WI38 (cell line): ENCODE data around the gene GPR32.
A peak's percentile ranks its signal among the peaks of the same experiment; 100 is the strongest.

Experiments
- H3K4me3 ChIP-seq: 2 replicates; pipeline ENCODE4 v1.5.1; 2011; ENCODE audit warnings: low read depth, mild to moderate bottlenecking, control low read depth, low read length
- TF ChIP-seq, protein P1 (sequence below): IDR thresholded peaks from 2 replicates; pipeline ENCODE4 v1.5.1; 2012; ENCODE audit warnings: low read depth, mild to moderate bottlenecking, control low read depth, low read length

GPR32 gene

DNA sequence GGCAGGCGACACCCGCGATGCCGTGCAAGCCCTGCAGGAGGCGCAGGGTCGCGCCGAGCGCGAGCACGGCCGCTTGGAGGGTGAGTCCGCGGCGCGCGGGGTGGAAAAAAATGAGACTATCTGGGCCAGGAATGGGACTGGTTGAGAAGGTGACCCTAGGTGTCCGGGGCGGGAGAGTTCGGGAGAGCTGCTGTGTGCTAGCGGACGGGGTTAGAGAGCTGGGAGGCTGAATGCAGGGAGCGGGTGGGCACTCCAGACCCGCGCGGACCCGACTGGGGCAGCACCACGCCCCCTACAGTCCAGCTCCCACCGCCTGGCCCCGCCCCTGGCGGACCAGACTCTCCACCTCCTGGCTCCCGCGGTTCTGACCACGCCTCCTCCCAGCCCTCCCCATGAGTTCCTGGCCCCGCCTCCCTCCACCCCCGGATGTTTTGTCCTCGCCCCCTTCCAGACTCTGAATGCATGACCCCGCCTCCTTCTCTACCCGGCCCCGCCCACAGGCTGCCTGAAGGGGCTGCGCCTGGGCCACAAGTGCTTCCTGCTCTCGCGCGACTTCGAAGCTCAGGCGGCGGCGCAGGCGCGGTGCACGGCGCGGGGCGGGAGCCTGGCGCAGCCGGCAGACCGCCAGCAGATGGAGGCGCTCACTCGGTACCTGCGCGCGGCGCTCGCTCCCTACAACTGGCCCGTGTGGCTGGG is 45.6 kb upstream of the GPR32 start:
- H3K4me3 ChIP-seq: peak overlapping the region; percentile 72
- TF ChIP-seq, protein P1, sequence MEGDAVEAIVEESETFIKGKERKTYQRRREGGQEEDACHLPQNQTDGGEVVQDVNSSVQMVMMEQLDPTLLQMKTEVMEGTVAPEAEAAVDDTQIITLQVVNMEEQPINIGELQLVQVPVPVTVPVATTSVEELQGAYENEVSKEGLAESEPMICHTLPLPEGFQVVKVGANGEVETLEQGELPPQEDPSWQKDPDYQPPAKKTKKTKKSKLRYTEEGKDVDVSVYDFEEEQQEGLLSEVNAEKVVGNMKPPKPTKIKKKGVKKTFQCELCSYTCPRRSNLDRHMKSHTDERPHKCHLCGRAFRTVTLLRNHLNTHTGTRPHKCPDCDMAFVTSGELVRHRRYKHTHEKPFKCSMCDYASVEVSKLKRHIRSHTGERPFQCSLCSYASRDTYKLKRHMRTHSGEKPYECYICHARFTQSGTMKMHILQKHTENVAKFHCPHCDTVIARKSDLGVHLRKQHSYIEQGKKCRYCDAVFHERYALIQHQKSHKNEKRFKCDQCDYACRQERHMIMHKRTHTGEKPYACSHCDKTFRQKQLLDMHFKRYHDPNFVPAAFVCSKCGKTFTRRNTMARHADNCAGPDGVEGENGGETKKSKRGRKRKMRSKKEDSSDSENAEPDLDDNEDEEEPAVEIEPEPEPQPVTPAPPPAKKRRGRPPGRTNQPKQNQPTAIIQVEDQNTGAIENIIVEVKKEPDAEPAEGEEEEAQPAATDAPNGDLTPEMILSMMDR: peak; percentile 96

DNA sequence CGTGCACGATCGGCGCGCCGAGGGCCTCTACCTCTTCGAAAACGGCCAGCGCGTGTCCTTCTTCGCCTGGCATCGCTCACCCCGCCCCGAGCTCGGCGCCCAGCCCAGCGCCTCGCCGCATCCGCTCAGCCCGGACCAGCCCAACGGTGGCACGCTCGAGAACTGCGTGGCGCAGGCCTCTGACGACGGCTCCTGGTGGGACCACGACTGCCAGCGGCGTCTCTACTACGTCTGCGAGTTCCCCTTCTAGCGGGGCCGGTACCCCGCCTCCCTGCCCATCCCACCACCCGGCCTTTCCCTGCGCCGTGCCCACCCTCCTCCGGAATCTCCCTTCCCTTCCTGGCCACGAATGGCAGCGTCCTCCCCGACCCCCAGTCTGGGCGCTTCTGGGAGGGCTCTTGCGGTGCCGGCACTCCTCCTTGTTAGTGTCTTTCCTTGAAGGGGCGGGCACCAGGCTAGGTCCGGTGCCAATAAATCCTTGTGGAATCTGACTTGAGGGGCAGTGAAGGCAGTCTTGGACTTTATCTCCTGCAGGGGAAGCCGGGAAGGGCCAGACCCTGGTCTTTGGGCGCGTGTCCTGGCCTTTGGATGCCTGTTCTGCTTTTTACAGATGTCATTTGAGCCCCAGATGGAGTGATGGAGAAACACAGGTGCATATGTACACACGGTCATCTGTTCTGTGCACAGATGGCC is 44.9 kb upstream of the GPR32 start:
- H3K4me3 ChIP-seq: peak overlapping the region; percentile 72

DNA sequence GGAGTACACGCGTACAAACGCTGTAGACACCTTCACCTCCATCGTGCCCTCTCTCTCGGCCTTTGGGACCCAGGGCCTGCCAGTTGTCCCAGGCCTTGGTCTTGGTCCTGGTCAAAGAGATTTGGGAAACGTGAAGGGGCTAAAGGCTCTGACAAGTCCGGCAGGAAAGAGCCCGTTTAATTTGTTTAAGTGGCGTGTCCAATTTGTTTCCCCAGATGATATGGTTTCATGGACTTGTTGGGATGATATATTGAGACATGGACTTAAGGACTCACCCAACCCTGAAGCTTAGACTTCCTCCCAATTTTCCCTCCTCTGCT is 44.4 kb upstream of the GPR32 start:
- H3K4me3 ChIP-seq: peak overlapping the region; percentile 72
- TF ChIP-seq, protein P1: no peak

More for the DNA sequence above, 44.9 kb upstream of the GPR32 start:
- TF ChIP-seq, protein P1: no peak

DNA sequence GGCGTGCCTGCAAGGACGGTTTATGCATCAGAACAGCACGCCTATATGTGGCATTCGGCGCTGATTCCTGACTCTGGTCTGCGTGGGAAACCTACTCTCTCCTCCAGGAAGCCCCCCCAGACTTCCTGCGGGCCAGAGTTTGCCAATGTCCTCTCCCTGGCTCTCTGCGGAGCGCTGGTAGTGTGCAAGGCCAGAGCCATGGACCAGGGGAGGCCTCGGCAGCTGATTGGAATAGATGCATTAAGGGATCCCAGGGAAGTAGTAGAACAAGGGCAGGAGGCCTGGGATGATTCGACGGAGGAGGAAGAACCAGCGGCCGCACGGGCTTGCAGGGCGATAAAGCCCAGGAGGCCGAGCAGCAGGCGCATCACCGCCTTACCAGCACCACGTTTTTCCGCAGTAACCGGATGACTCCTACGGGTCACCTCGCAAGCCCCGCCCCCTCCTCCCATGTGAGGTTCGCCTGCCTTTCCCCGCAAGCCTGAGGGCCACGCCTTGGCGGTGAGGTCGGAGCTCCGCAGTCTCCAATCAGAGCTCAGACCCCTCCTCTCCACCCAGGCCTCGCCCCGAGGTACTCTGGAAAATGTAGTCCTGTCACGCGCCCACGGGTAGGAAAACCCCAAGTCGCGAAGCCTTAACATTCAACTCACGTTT is 42.1 kb upstream of the GPR32 start:
- H3K4me3 ChIP-seq: no peak overlapping the region
- TF ChIP-seq, protein P1: no peak

DNA sequence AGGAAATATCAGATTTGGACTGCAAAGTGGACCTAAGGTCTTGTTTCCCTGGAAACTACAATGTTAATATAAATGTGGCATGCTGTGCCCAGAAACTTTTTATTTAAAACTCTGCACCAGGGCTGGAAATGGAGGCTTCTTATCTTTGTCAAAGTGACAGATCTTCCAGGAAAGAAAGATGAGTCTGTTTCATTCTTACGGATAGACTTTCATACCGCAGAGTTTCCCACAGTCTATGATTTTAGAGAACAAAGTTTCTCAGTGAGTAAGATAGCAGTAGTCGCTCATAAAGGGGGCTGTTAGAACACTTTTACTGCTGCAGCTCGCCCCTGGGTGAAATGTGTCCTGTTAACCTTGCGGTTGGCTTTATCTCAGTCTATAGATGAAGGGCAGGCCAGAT is 40.4 kb upstream of the GPR32 start:
- no peak overlapping the region for H3K4me3 ChIP-seq
- TF ChIP-seq, protein P1: no peak

DNA sequence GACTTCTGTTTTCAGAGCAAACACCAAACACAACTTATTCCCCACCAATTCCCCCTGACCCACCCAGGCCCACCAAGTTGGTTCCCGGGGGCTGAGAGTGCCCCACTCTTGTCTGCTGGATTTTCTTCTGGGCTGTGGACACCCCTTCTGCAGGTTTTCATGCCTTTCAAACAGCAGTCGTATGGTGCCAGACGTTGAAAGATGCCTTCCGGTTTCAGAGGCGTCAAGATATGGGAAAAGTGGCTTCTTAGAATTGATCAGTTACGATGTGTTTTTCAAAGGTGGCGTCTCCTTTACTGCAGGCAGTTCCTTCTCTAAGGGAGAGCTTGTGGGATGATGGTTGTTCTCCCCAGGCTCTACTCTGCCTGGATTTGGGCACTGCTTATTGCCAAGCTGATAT is 34.4 kb upstream of the GPR32 start:
- H3K4me3 ChIP-seq: no peak overlapping the region
- TF ChIP-seq, protein P1: no peak

DNA sequence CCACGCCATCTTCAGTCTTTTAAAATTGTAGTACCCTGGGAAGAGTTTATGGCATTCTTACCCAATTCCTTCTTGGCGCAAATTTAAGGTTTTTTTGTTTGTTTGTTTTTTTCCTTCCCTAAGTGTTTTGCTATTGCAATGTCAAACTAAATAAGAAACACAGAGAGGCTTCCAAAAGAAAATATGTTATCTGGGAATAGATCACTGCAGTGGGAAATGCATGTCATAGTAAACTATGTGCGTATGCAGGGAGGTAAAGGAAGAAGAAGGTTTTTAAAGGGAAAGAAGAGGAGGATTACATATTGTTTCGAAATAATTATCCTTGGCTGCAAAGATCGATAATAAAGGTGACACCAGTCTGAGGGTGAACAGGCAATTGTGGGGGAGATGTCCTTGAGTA is 33.9 kb upstream of the GPR32 start:
- H3K4me3 ChIP-seq: no peak overlapping the region
- TF ChIP-seq, protein P1: no peak
